IPS-15b (cell line): ENCODE results near the gene MED29.

Source experiments
- H3K27me3 ChIP-seq: one replicate; pipeline ENCODE4 v1.6.1; 2013; ENCODE audit warnings: low read length; ENCODE audit not compliant: control insufficient read depth, insufficient read depth
- H3K36me3 ChIP-seq: one replicate; pipeline ENCODE4 v1.6.1; 2013; ENCODE audit warnings: low read length; ENCODE audit not compliant: control insufficient read depth, insufficient read depth
- H3K4me1 ChIP-seq: one replicate; pipeline ENCODE4 v1.6.1; 2013; ENCODE audit warnings: mild to moderate bottlenecking, low read length; ENCODE audit not compliant: control insufficient read depth, insufficient read depth
- H3K4me3 ChIP-seq: one replicate; pipeline ENCODE4 v1.5.1; 2013; ENCODE audit warnings: low read depth, low read length
- H3K9ac ChIP-seq: one replicate; pipeline ENCODE4 v1.6.1; 2013; ENCODE audit warnings: low read depth, mild to moderate bottlenecking, low read length
- H3K9me3 ChIP-seq: one replicate; pipeline ENCODE4 v1.6.1; 2013; ENCODE audit warnings: mild to moderate bottlenecking, low read length; ENCODE audit not compliant: control insufficient read depth, insufficient read depth

Gene MED29

DNA sequence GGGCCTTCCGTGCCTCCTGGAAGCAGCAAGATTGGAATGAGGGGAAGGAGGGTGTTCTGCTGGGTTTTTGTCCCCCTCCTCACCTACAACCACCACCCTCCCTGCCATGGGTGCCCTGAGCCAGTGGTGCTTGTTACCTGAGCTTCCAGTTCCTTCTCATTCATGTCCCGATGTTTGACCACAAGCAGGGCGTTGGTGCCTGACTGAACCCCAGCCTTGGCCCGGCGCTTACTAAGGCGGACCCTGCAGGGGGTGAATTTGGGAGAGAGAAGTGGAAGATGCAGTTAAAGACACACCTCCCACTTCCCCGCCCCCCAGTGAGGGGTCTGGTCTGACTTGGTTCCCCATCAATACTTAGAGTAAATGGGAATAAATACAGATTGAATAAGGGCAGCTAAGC, 4.6 kb upstream of the MED29 start:
- Histone ChIP-seq H3K27me3 (no peaks in the 10 kb centered on the region), H3K4me1 (peaks cover 2% of the 10 kb centered on the region), H3K9me3 (no peaks in the 10 kb centered on the region), H3K9ac (no peak overlapping the region), H3K4me3 (no peak overlapping the region), H3K36me3 (peaks cover 36% of the 10 kb centered on the region)

DNA sequence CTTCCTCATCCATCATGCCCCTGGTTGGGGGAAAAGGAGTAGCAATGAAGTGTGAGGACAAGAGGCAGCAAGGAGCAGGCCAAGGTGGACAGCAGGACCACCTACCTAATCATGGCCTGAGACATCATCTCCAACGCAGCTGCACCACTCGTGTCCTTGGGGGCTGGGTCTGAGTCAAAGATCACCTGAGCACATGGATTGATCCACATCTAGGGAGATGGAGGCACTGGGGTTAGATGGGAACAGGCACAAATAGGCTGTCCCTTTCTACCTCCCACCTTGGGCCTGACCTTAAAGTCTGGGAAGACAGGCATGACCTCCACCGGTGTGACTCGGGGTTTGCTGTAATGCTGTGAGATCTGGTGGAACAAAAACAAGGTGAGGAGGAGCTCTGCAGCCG, 2.5 kb upstream of the MED29 start:
- peaks cover 25% of the 10 kb centered on the region for H3K36me3 ChIP-seq

GRCh38 chr19:39389631-39390414, 1.4 kb upstream of the MED29 start:
- Histone ChIP-seq H3K9me3 (no peaks in the 10 kb centered on the region), H3K36me3 (peaks cover 28% of the 10 kb centered on the region), H3K27me3 (no peaks in the 10 kb centered on the region), H3K9ac (peak overlapping the region; percentile 86), H3K4me1 (peaks cover 2% of the 10 kb centered on the region), H3K4me3 (peak overlapping the region; percentile 73)

More for the DNA sequence above, 2.5 kb upstream of the MED29 start:
- Histone ChIP-seq H3K27me3 (no peaks in the 10 kb centered on the region), H3K4me1 (peaks cover 2% of the 10 kb centered on the region), H3K9me3 (no peaks in the 10 kb centered on the region), H3K9ac (no peak overlapping the region), H3K4me3 (no peak overlapping the region)

GRCh38 chr19:39390451-39390750, 777 bp upstream of the MED29 start:
- H3K9me3 ChIP-seq, result no peaks in the 10 kb centered on the region
- peaks cover 2% of the 10 kb centered on the region for H3K4me1 ChIP-seq
- no peaks in the 10 kb centered on the region for H3K27me3 ChIP-seq
- peak overlapping the region; percentile 73 for H3K4me3 ChIP-seq
- H3K36me3 ChIP-seq, result peaks cover 26% of the 10 kb centered on the region
- H3K9ac ChIP-seq, result peak overlapping the region; percentile 86

GRCh38 chr19:39397360-39398296, 6.5 kb downstream of the MED29 start:
- no peaks in the 10 kb centered on the region for H3K27me3 ChIP-seq
- peaks cover 10% of the 10 kb centered on the region for H3K36me3 ChIP-seq
- peaks cover 17% of the 10 kb centered on the region for H3K4me1 ChIP-seq
- H3K4me3 ChIP-seq, result no peak overlapping the region
- H3K9ac ChIP-seq, result no peak overlapping the region
- no peaks in the 10 kb centered on the region for H3K9me3 ChIP-seq

DNA sequence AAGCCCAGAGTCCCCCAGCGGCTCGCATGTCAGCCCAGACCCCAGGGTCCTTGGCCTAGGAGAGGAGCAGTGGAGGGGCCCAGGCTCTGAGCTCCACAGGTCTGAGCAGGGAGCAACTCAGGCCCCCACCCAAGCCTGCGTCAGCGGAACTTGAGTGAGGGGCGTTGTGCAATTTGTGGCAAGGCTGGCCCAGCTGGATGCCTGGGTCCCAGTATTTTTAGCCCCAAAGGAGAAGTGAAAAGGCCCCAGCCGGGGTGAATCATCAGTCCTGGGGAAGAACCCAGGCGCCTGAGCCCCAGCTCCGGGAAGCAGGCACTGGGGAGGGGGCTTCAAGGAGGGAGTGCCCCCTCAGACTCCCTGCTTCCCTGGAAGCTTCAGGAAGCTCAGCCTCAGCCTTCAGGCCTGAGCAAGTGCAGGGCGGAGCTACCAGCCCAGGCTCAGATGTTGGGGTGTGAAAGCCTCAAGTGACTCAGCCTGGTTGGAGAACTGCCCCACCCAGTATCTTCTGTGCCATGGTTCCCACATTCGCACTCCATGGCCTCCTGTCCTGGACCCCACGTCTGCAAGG, 7.2 kb downstream of the MED29 start:
- Histone ChIP-seq H3K4me1 (peaks cover 17% of the 10 kb centered on the region), H3K36me3 (peaks cover 9% of the 10 kb centered on the region), H3K27me3 (no peaks in the 10 kb centered on the region), H3K9me3 (no peaks in the 10 kb centered on the region), H3K9ac (no peak overlapping the region), H3K4me3 (no peak overlapping the region)

- Histone ChIP-seq H3K9me3 (no peaks in the 10 kb centered on the region), H3K9ac (no peak overlapping the region), H3K4me3 (no peak overlapping the region), H3K36me3 (peaks cover 2% of the 10 kb centered on the region), H3K4me1 (peaks cover 17% of the 10 kb centered on the region), H3K27me3 (no peaks in the 10 kb centered on the region)
These were observed 8.5 kb downstream of the MED29 start for GRCh38 chr19:39399668-39400050.

DNA sequence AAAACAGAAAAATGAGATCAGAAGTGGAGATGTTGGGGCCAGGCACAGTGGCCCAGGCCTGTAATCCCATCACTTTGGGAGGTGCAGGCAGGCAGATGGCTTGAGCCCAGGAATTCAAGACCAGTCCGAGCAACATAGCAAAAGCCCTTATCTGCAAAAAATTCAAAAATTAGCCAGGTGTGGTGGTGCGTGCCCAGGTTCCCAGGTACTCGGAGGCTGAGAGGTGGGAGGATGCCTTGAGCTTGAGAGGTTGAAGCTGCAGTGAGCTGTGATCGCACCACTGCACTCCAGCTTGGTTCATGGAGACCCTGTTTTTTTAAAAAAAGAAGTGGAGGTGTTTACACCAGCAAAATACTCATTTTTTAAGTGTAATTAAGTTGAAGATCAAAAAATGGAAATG, 8.9 kb downstream of the MED29 start:
- Histone ChIP-seq H3K27me3 (no peaks in the 10 kb centered on the region), H3K4me1 (peaks cover 17% of the 10 kb centered on the region), H3K9me3 (no peaks in the 10 kb centered on the region), H3K9ac (no peak overlapping the region), H3K36me3 (peaks cover 2% of the 10 kb centered on the region), H3K4me3 (no peak overlapping the region)

DNA sequence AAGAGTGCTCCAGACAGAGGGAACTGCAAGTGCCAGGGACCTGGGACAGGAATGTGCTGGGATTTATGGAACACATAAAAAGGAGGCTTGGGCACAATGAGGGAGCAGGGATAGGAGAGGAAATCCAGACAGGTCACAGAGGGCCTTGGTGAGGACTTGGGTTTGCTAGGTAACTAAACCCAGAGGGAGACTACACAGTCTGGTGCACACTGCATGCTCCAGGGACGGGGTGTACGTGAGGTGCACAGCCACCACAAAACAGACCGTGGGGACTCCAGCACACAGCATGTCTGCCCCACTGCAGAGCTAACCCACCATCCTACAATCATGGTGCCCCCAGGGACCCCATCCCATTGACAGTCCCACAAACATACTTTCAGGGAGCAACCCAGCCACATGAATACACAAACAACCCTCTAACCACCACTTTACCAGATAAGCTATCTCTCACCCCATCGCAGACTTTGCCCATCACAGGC, 9.9 kb downstream of the MED29 start:
- H3K36me3 ChIP-seq, result peaks cover 2% of the 10 kb centered on the region
- H3K9ac ChIP-seq, result no peak overlapping the region
- H3K4me3 ChIP-seq, result no peak overlapping the region
- no peaks in the 10 kb centered on the region for H3K27me3 ChIP-seq
- H3K4me1 ChIP-seq, result peaks cover 22% of the 10 kb centered on the region
- no peaks in the 10 kb centered on the region for H3K9me3 ChIP-seq

GRCh38 chr19:39401549-39402345, 10.6 kb downstream of the MED29 start:
- H3K4me3 ChIP-seq, result peak overlapping the region; percentile 58
- no peaks in the 10 kb centered on the region for H3K27me3 ChIP-seq
- H3K9me3 ChIP-seq, result no peaks in the 10 kb centered on the region
- peak overlapping the region; percentile 70 for H3K9ac ChIP-seq
- peaks cover 23% of the 10 kb centered on the region for H3K4me1 ChIP-seq
- peaks cover 2% of the 10 kb centered on the region for H3K36me3 ChIP-seq
